SJCRH30 (cell line): ENCODE results near the gene SRXN1. TPM values are rescaled to one million over a fixed set of nuclear protein-coding genes. Genes with fewer than 3 reads are reported as not detected.

Source experiments
- DNase-seq, 2 experiments: peaks; one replicate each; pipeline ENCODE4 v3.0.0-alpha.2; 2015 to 2020
- H3K27ac ChIP-seq: fragments of 250-450 bp; sonication (Bioruptor Pico); 2 replicates; pipeline ENCODE4 v1.5.1; 2020; ENCODE audit warnings: mild to moderate bottlenecking, moderate library complexity
- H3K27me3 ChIP-seq: fragments of 250-450 bp; sonication (Bioruptor Pico); 2 replicates; pipeline ENCODE4 v1.5.1; 2020; ENCODE audit warnings: mild to moderate bottlenecking, moderate library complexity
- H3K36me3 ChIP-seq: fragments of 250-450 bp; sonication (Bioruptor Pico); 2 replicates; pipeline ENCODE4 v1.5.1; 2020; ENCODE audit warnings: mild to moderate bottlenecking, moderate library complexity
- H3K4me1 ChIP-seq: fragments of 250-450 bp; sonication (Bioruptor Pico); 2 replicates; pipeline ENCODE4 v1.5.1; 2020; ENCODE audit warnings: mild to moderate bottlenecking, moderate library complexity
- H3K4me3 ChIP-seq: fragments of 250-450 bp; sonication (Bioruptor Pico); 2 replicates; pipeline ENCODE4 v1.5.1; 2020; ENCODE audit warnings: mild to moderate bottlenecking, moderate library complexity
- H3K9me3 ChIP-seq: fragments of 250-450 bp; sonication (Bioruptor Pico); replicated peaks from 2 replicates; pipeline ENCODE4 v1.5.1; 2020; ENCODE audit warnings: mild to moderate bottlenecking, moderate library complexity
- total RNA-seq: library from RNA; depleted of rRNA; stranded (reverse); fragments of >200 nt; shearing (Covaris generic); gene quantifications from 2 replicates; pipeline ENCODE4 v1.2.3, GENCODE V29; 2014

Gene SRXN1
- total RNA-seq, 1 experiment from 2014 or later, result 7.0 TPM

DNA sequence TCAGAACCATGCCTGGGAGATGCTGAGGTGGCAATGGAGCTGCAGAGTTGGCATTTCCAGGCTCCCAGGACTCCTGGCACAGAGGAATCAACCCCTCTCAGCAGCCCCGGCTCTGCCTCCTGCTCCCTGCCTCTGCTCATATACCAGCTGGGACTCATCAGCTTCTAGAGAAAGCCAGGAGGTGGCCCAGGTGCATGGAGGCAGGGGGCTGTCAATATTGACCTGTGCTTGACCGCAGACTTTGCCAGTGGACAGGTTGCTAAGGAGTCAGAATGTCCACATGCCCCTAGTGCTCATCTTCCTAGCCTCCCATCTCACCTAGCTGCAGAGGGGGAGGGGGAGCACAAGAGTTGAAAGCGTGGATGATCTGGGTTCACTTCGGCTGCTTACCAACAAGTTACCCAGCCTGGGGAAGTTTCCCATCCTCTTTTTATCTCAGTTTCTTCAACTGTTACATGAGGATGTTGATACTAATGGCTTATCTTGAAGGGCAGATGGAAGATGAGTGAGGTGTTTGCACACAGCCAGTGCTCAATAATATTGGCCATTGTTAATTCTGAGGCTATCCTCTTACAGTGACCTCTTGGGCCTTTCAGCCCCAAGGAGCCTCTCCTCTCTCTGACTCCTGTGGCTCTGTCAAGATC lies 31.8 kb upstream of the SRXN1 start:
- H3K4me3 ChIP-seq, result no peak overlapping the region
- no peaks in the 10 kb centered on the region for H3K4me1 ChIP-seq
- no peak overlapping the region for H3K27ac ChIP-seq
- no peaks in the 10 kb centered on the region for H3K9me3 ChIP-seq
- H3K27me3 ChIP-seq, result peaks cover 19% of the 10 kb centered on the region
- H3K36me3 ChIP-seq, result no peaks in the 10 kb centered on the region
- DNase-seq, result no peak

DNA sequence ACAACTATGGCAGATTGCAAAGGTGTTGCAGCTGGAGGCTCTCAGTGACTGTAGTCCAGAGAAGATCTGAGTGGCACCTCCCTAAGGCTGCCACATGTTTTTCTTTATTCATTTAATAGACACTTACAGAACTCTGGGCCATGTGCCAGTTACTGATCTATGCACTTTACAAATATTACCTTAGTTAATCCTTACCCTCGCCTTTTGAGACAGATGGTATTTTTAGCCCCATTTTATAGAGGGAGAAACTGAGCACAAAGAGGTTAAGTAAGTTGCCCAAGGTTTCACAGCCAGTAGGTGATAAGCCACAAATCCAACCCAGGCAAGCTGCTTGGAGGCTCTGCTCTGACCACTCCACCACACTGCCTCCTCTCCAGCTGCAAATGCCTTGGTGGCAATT lies 29.1 kb upstream of the SRXN1 start:
- Histone ChIP-seq H3K27me3 (peaks cover 6% of the 10 kb centered on the region; the same call in 1 of the 2 replicates), H3K9me3 (no peaks in the 10 kb centered on the region), H3K4me3 (no peak overlapping the region), H3K27ac (no peak overlapping the region), H3K4me1 (no peaks in the 10 kb centered on the region), H3K36me3 (no peaks in the 10 kb centered on the region)
- DNase-seq, result no peak

DNA sequence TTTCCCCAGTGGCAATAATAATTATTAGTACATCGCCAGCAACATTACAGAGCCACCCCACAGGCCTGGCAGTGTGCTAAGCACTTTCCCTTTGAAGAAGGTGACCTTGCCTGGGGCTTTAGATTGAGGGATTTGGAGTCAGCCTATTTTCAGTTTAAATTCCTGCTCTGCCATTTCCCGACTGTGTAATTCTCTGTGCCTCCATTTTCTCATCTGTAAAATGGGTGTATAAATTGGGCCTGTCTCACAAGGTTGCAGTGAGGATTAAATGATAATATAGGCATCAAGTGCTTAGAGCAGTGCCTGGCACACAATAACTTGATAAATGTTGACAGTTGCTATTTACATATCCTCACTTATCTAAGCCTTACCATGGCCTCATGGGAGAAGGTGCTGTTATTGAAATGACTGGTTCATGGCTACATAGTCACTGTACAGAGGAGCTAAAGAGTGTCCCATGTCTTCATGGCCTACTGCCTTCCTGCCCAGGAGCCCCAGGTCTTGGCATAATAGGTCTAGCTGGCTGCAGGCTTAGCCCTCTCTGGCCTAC lies 27.7 kb upstream of the SRXN1 start:
- DNase-seq, result no peak
- H3K27ac ChIP-seq, result no peak overlapping the region
- no peaks in the 10 kb centered on the region for H3K9me3 ChIP-seq
- H3K4me3 ChIP-seq, result no peak overlapping the region
- 0 out of 2 replicates have a peak, but pooled peaks cover 6% of the 10 kb centered on the region for H3K27me3 ChIP-seq
- no peaks in the 10 kb centered on the region for H3K4me1 ChIP-seq
- no peaks in the 10 kb centered on the region for H3K36me3 ChIP-seq

GRCh38 chr20:677957-678356 lies 25.0 kb upstream of the SRXN1 start:
- Histone ChIP-seq H3K36me3 (no peaks in the 10 kb centered on the region), H3K4me1 (no peaks in the 10 kb centered on the region; the same call in 1 of the 2 replicates), H3K4me3 (no peak overlapping the region), H3K27ac (no peak overlapping the region), H3K27me3 (peaks cover 11% of the 10 kb centered on the region; the same call in 1 of the 2 replicates), H3K9me3 (no peaks in the 10 kb centered on the region)
- DNase-seq, result no peak

DNA sequence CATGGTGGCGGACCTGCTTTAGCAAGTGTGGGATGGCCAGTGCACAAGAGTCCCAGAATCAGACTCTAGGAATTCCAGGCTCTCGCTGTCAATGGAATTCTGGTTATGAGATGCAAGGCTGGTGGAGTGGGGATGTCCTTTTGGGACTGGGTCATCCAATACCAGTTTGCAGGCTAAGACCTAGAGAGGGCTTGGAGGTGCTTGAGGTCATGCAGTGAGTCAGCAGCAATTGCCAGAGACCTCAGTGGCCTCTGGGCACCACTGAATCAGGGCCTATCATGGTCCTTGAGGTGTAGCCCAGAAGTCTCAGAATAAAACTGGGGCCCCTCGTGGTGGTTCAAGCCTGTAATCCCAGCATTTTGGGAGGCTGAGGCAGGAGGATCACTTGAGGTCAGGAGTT lies 24.0 kb upstream of the SRXN1 start:
- peaks cover 2% of the 10 kb centered on the region; the same call in 1 of the 2 replicates for H3K4me1 ChIP-seq
- DNase-seq, result no peak
- no peaks in the 10 kb centered on the region for H3K9me3 ChIP-seq
- H3K4me3 ChIP-seq, result no peak overlapping the region
- no peaks in the 10 kb centered on the region for H3K36me3 ChIP-seq
- peaks cover 18% of the 10 kb centered on the region; the same call in 1 of the 2 replicates for H3K27me3 ChIP-seq
- no peak overlapping the region for H3K27ac ChIP-seq

DNA sequence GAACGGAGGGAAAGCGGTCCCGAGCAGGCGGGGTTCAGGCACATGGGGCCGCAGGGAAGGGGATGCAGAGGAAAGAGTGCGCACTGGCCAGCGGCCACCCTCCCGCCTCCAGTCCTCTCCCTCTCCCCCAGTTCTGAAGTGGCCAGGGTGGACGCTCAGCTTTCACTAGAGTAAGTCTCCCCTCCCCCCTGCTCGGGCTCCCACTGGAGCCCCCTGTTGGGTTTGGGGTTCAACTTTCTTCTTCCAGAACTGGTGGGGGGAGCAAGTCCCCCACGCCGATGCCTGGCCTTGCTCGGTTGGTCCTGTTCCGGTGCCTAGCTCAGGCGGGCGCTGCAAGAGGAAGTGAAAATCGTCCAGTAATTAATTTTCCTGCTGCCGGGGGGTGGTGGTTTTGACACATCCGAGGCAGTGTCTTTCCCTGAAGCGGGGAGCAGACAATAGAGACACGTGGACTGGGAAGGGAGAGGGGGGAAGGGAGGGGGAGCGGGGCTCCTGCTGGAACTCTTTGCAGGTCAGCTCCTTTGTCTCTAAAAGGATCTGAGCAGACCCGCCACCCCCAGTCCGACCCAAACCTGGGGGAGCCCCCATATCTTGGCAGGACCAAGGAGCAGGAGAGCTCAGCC lies 23.4 kb upstream of the SRXN1 start:
- Histone ChIP-seq H3K4me3 (no peak overlapping the region), H3K27ac (no peak overlapping the region), H3K4me1 (peaks cover 7% of the 10 kb centered on the region; the same call in 1 of the 2 replicates), H3K27me3 (peaks cover 18% of the 10 kb centered on the region; the same call in 1 of the 2 replicates), H3K36me3 (no peaks in the 10 kb centered on the region), H3K9me3 (no peaks in the 10 kb centered on the region)
- no peak for DNase-seq

DNA sequence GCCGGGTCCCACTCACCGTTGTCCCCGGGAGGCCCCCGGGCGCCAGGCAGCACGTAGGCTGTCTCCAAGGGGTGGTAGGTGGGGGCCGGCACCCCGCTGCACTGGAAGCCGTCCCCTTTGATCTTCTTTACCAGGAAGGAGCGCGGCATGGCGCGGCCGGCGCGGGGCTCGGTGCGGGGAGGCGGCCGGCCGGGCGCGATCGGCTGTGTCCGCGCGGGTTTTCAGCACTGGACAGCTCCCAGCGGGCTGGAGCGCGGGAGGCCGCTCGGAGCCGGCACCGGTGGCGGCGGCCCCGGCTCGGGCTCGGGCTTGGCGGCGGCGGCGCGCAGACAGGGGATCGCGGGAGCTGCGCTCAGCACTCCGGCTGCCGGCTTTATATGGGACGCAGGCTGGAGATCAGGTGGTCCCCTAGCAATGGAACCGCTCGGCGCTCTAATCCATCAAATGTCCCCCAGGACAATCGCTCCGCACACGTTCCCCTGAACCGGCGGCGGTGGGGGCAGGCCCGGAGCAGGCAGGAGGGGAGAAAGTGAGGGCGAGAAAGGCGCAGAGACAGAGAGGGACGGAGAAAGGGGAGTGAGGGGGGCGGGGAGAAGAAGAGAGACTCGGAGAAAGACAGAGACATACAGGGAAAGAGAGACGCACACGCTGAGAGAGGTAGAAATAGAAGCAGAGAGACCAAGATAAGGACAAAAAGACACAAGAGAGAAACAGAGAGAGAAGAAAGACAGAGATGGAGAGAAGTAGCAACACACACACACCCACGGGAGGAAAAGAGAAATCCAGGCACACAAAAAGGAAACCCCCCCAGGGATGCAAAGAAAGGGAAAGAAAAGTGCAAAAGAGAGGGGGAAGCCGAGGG lies 22.7 kb upstream of the SRXN1 start, which contains the start of gene SCRT2:
Gene SCRT2, minus strand, starts transcription at position 350 of the 862 bp plus-strand sequence. Its CDS starts 201 bp downstream, at position 149.
- no peak within 1 kb of the TSS for H3K27ac ChIP-seq
- peaks cover 18% of the 10 kb centered on the region; the same call in 1 of the 2 replicates for H3K27me3 ChIP-seq
- no peak for DNase-seq

GRCh38 chr20:675033-675452 lies 22.0 kb upstream of the SRXN1 start:
- H3K9me3 ChIP-seq, result no peaks in the 10 kb centered on the region
- peaks cover 11% of the 10 kb centered on the region; the same call in 1 of the 2 replicates for H3K4me1 ChIP-seq
- H3K27ac ChIP-seq, result no peak overlapping the region
- DNase-seq, result no peak
- H3K27me3 ChIP-seq, result peaks cover 17% of the 10 kb centered on the region; the same call in 1 of the 2 replicates
- H3K4me3 ChIP-seq, result no peak overlapping the region
- H3K36me3 ChIP-seq, result no peaks in the 10 kb centered on the region

More for the DNA sequence above, 22.7 kb upstream of the SRXN1 start, which contains the start of gene SCRT2:
- Histone ChIP-seq H3K9me3 (no peaks in the 10 kb centered on the region), H3K4me1 (peaks cover 11% of the 10 kb centered on the region; the same call in 1 of the 2 replicates), H3K36me3 (no peaks in the 10 kb centered on the region), H3K4me3 (no peak within 1 kb of the TSS)

DNA sequence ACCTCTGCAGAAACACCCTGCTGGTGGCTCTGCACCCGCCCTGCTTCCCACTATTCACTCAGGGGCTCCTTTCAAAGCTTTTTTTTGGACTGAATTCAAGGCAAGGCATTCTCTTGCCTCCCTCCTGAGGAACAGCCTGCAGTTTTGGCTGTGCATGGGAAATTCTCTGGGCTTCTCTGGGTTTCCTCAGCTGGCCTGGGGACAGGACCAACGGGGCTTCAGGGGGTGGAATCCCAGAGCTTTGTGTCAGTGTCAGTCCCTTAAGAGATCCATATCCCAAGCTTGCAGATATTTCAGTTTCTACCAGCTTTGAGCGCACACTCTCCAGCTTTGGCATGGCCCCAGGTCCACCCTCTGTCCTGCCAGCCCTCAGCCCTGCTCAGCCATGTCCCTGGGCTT lies 20.6 kb upstream of the SRXN1 start:
- no peak overlapping the region for H3K4me3 ChIP-seq
- no peaks in the 10 kb centered on the region for H3K9me3 ChIP-seq
- H3K4me1 ChIP-seq, result peaks cover 11% of the 10 kb centered on the region; the same call in 1 of the 2 replicates
- H3K27me3 ChIP-seq, result peaks cover 12% of the 10 kb centered on the region; the same call in 1 of the 2 replicates
- DNase-seq, result no peak
- H3K36me3 ChIP-seq, result no peaks in the 10 kb centered on the region
- H3K27ac ChIP-seq, result no peak overlapping the region

DNA sequence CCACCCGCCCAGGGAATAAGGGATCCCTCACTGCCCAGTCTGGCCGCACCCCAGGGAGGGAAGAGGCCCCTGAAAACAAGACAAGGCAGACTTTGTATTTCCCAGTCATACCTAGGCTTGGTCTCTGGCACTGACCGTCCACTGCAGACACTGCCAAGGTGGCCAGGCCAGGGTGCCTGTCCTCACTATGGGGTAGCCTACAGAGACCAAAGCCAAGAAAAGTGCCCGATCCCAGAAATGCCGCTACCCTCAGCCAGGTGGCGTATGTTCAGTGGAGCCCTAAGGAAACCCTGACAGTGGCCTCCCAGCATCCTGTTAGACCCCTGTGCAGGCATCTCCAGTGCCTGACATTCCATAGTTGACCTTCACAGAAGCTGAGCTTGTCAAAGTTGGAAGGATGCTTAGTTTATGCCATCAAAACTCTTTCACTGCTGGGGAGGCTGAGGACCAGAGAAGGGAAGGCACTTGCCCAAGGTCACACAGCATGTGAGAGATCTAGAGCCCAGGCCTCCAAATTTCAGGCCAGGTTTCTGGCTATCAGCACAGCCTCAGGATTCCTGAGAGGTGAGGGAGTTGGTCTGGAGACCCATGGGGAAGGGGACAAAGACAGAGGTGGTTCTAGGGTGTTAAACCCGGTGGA lies 20.1 kb upstream of the SRXN1 start:
- Histone ChIP-seq H3K4me1 (peaks cover 11% of the 10 kb centered on the region; the same call in 1 of the 2 replicates), H3K9me3 (no peaks in the 10 kb centered on the region), H3K36me3 (no peaks in the 10 kb centered on the region), H3K27me3 (peaks cover 15% of the 10 kb centered on the region; the same call in 1 of the 2 replicates), H3K27ac (no peak overlapping the region), H3K4me3 (no peak overlapping the region)
- DNase-seq, result peak in 1 of 2 experiments; percentile 43

- no peak overlapping the region for H3K27ac ChIP-seq
- H3K36me3 ChIP-seq, result no peaks in the 10 kb centered on the region
- H3K27me3 ChIP-seq, result peaks cover 15% of the 10 kb centered on the region; the same call in 1 of the 2 replicates
- no peak overlapping the region for H3K4me3 ChIP-seq
- DNase-seq, result peak; percentile 44 to 53
- peaks cover 11% of the 10 kb centered on the region; the same call in 1 of the 2 replicates for H3K4me1 ChIP-seq
- no peaks in the 10 kb centered on the region for H3K9me3 ChIP-seq
These were observed 18.4 kb upstream of the SRXN1 start for GRCh38 chr20:671252-672030.

DNA sequence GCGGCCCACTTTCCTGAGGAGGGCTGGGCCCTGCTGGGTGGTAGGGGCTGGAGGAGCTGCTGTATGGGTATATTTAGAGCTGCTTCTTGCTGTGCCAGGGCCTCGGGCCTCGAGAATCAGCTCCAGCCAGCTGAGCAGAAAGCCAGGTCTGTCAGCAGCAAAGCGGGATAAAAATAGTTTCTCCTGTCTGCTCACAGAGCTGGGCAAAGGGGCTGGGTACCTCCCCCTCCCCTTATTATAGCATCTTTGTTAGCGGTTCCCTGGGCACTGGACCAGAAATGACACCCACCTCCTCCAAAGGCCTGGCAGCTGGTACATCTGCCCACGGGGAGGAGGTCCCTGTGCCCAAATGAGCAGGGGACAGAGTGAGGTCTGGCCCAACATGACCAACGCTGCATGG lies 16.6 kb upstream of the SRXN1 start:
- H3K27ac ChIP-seq, result no peak overlapping the region
- peaks cover 15% of the 10 kb centered on the region; the same call in 1 of the 2 replicates for H3K27me3 ChIP-seq
- H3K4me3 ChIP-seq, result no peak overlapping the region
- H3K36me3 ChIP-seq, result no peaks in the 10 kb centered on the region
- no peaks in the 10 kb centered on the region for H3K9me3 ChIP-seq
- DNase-seq, result no peak
- H3K4me1 ChIP-seq, result peaks cover 11% of the 10 kb centered on the region; the same call in 1 of the 2 replicates

GRCh38 chr20:668638-669037 lies 15.6 kb upstream of the SRXN1 start:
- Histone ChIP-seq H3K4me1 (peaks cover 11% of the 10 kb centered on the region; the same call in 1 of the 2 replicates), H3K36me3 (no peaks in the 10 kb centered on the region), H3K27ac (no peak overlapping the region), H3K9me3 (no peaks in the 10 kb centered on the region), H3K4me3 (no peak overlapping the region), H3K27me3 (peaks cover 15% of the 10 kb centered on the region; the same call in 1 of the 2 replicates)
- DNase-seq, result no peak
